Activated gamma-delta T cell treated with anti-CD3 and anti-CD28 coated beads, Interleukin-2, amount 50 U/mL, for 16 hours (primary cell): ENCODE measurements around the gene LIAS.
"Not testable (repeated sequence)": the region's sequence is repeated elsewhere in the genome, so short reads cannot be mapped to it uniquely, and the experiment has no call there.

Source experiments
- DNase-seq: peaks from one replicate; pipeline ENCODE4 v3.0.0-alpha.2; 2020; ENCODE audit warnings: low read depth

LIAS gene

DNA sequence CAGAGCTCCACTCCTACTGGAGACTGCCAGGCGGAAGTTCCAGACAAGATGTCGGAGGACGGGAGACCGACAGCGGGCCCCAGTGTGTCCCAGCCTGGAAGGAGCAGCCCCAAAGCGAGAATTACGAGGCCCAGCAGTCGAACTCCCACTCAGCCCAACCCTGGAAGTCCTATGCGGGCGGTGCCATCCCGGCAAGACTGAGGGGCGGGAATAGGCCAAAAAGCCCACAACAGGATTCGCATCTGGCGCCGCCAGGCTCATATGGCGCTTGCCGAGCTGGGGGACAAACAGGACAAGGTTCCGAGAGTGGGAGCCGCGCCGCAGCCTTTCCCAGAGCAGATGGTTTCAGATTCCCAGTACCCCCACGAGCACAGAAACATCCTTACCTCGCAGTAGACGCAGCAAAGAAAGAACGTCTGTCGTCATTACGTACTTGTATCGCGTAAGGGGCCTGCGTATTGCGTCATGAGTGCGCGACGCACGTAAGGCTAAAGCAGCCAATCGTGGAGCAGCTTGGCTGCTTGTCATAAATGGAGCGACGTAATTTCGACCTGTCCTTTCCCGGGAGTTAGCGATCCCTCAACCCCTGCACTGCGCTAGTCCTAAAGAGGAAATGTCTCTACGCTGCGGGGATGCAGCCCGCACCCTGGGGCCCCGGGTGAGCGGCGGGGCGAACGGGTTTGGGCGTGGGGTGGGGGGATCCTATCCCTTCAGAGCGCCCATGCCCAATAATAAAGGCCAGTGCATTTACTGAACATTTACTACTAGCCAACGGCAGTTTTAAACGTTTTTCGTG, at the start of gene LIAS, which contains the start of gene RPL9:
Gene LIAS (plus strand): TSS at position 552 of the 796 bp plus-strand sequence. CDS start 62 bp downstream, at position 614.
Gene RPL9 (minus strand): TSS at position 418 of the 796 bp plus-strand sequence. CDS start 483 bp downstream, outside the sequence.
- DNase-seq, result peak; percentile 87

DNA sequence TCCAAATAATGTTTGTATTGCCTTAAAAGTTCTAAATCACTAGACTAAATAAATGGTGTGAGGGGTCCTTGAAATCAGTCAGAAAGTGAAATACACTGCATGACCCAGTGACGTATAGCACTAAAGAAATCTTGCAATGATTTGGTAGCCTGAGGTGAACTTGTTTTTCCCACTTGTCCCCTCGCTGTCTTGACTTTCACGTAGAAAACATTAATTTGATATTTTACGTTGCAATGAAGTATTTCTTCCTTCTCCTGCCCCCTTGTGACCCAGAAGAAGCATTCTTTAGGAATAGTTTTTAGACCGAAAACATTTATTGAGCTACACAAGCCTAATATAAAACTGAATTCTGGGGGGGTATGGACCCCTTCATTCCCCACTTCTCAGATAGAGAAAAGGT, 48.4 kb upstream of the LIAS start:
- DNase-seq, result no peak

DNA sequence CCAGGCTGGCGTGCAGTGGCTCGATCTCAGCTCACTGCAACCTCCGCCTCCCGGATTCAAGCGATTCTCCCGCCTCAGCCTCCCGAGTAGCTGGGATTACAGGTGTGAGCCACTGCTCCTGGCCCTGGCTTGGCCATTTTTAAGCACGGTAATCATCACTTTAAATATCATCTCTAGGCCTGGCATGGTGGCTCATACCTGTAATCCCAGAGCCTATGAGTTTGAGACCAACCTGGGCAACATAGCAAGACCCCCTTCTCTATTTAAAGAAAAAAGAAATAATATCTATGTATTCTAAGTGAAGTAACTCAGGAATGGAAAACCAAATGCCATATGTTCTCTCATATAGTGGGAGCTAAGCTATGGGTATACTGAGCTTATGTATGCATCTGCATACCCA, 47.3 kb upstream of the LIAS start:
- DNase-seq, result not testable (repeated sequence)

GRCh38 chr4:39415678-39416283, 43.1 kb upstream of the LIAS start:
- no peak for DNase-seq

GRCh38 chr4:39422247-39422646, 36.6 kb upstream of the LIAS start:
- DNase-seq, result no peak

DNA sequence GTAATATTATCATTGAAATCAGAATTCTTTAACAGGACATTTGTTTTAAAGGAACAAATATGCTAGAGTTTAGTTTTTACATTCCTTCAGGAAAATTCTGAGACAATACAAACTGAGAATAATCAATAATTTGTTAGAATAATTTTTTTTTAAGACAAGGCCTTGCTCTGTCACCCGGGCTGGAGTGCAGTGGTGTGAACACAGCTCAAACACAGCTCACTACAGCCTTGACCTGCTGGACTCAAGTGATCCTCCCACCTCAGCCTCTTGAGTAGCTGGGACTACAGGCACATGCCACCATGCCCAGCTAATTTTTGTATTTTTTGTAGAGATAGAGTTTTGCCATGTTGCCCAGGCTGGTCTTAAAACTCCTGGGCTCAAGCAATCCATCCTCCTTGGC, 33.6 kb upstream of the LIAS start:
- DNase-seq, result not testable (repeated sequence)

DNA sequence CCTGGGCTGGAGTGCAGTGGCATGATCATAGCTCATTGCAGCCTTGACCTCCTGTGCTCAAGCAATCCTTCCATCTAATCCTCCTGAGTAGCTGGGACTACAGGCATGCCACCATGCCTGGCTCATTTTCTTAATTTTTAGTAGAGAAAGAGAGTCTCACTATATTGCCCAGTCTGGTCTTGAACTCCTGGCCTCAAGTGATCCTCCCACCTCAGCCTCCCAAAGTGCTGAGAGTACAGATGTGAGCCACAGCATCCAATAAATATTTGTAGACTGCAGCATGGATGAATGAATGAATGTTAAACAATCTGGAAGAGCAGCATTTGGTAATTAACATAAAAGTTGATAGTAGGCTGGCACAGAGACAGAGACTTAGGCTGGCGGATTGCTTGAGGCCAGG, 32.1 kb upstream of the LIAS start:
- DNase-seq, result no peak

GRCh38 chr4:39427520-39428114, 31.2 kb upstream of the LIAS start:
- no peak for DNase-seq

DNA sequence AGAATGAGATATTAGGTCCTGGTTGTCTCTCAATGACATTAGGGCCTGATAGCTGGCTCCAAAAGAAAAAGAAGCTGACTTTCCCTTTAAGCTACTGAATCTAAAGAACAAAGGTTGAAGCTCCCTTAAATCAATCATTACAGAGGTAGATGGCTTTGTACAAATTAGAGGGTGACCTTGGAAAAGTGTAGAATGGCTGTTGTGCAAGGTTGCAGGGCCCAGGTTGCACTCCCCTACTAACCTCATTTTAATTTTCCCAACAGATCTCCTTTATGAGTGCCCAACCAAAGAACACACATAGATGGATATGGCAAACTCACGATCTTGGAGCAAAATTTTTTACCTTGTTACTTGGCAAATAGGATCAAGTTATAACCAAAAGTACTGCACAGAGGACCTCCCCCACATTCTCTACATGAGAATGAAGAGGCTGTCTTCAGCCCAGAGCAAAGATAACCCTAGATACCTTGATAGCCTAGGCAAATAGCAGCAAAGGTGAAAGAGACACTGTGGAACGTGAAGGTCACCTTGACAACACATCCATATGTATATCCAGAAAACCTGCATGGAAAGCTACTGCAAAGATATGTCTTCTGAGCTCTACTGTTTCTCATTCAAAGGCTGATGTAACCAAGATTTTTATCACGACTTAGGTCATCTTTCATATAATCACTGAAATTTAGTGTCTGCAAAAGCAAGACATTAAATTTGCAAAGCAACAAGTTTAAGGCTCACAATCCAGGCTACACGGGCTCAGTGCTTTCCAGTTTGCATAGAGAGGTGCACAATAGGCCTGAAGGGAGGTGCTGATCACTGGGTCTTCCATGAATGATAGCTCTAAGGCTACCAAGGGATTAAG, 29.2 kb upstream of the LIAS start:
- DNase-seq, result no peak

DNA sequence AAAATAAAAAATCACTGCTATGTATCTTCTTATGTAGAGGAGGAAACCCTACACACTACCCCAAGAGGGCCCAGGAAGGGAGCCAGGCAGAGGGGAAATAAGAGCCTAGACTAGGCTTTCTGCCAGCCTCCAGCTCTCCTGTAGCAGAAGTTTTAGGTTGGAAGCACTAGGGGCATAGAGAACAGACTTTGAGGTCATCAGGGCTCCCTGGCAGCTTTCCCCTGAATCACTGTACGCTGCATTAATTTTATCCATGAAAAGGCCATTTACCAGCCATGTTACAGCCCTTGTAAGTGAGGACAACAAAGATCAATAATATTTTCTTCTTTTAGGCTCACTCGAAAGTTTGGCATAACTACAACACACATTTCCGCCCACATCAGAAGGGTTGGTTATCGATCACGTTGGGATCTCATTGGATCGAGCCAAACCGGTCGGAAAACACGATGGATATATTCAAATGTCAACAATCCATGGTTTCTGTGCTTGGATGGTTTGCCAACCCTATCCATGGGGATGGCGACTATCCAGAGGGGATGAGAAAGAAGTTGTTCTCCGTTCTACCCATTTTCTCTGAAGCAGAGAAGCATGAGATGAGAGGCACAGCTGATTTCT, 24.9 kb upstream of the LIAS start:
- no peak for DNase-seq

DNA sequence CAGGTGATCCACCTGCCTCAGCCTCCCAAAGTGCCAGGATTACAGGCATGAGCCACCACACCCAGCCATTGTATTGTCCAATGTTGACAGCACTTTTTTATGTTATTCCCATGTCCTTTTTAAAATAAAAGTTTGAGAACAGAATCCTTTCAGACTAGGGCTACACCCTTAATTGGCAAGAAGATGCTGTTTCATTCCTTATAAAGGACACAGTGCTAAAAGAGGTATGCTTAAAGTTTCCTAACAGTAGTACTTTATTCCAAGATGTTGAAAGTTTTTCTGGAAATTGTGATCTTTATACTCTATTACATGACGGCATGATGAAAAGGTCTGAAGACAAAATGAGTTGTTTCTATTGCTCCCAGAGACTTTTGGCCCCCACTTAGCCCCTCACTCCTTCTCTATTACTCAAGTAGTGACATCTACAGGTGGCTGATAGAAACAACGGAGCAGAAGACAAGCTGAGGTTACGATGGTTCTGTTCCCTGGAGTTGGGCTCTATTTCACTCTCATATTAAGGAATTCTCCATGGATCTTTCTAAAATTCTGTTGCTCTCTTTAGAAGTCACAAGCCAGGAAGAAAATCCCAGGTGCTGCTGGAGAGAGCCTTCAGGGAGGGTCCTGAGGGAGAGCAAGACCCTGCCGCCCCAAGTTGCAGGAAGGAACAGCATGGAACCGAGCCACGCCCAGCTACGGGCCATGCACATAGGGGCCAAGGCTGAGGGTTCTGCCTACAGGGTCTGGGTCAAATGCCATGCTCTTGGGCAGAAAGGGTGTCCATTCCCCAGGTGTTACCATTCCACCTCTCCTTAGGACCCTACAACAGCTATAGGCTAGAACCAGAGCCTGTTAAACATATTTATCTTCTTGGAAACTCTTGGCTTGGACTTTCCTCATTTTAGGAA, 22.9 kb upstream of the LIAS start:
- no peak for DNase-seq

DNA sequence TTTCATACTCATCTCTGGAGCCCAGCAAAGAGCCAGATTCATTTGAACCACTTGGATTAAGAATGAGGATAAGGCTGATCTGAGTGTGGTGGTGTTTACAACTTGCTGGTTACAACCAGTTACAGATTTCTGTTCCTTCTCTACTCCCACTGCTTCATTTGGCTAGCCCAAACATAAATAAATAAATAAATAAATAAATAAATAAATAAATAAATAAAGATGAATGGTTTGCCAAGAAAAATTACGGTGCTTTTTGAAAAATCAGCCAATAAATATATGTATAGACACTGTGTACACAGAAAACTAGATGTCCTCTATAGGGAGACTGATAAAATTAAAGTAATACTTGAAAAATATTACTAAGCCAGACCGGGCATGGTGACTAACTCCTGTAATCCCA, 17.3 kb upstream of the LIAS start:
- DNase-seq, result no peak

- no peak for DNase-seq
Observed at GRCh38 chr4:39442998-39443397, 15.9 kb upstream of the LIAS start.

GRCh38 chr4:39446483-39446841, 12.4 kb upstream of the LIAS start:
- DNase-seq, result no peak

DNA sequence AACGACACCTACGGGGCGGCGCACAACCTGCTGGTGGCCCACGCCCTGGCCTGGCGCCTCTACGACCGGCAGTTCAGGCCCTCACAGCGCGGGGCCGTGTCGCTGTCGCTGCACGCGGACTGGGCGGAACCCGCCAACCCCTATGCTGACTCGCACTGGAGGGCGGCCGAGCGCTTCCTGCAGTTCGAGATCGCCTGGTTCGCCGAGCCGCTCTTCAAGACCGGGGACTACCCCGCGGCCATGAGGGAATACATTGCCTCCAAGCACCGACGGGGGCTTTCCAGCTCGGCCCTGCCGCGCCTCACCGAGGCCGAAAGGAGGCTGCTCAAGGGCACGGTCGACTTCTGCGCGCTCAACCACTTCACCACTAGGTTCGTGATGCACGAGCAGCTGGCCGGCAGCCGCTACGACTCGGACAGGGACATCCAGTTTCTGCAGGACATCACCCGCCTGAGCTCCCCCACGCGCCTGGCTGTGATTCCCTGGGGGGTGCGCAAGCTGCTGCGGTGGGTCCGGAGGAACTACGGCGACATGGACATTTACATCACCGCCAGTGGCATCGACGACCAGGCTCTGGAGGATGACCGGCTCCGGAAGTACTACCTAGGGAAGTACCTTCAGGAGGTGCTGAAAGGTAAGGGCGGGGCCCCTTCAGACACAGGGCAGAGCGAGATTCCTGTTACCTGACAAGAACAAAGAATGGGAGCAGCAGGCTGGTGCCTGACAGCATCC, 11.8 kb upstream of the LIAS start:
- peak; percentile 38 for DNase-seq

GRCh38 chr4:39450618-39451017, 8.2 kb upstream of the LIAS start:
- DNase-seq, result no peak

DNA sequence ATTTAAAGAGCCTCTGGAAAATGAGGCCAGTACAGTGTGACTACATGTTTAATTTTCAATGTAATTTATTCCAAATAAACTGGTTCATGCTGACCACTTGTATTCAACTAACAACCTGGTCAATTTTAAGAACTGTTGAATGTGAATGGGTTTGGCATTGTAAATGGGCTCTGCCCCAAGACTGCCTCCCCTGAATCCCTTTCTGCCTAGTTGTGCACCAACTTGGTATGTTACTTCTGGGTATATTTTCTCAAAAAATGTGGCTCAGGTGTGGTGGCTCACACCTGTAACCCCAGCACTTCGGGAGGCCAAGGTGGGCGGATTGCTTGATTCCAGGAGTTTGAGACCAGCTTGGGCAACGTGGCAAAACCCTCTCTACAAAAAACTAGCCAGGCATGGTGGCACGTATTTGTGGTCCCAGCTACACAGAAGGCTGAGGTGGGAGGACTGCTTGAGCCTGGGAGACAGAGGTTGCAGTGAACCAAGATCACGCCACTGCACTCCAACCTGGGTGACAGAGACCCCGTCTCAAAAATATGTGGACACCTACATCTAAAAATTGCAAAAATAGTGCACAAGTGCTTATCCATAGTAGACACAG, 7.3 kb upstream of the LIAS start:
- no peak for DNase-seq

GRCh38 chr4:39452153-39452859, 6.5 kb upstream of the LIAS start:
- no peak for DNase-seq
